Head of caudate nucleus (tissue), 42 donors: ENCODE data around the gene TNFRSF19.
A peak's percentile ranks its signal among the peaks of the same experiment; 100 is the strongest.
"Not testable (repeated sequence)": the region's sequence is repeated elsewhere in the genome, so short reads cannot be mapped to it uniquely, and the experiment has no call there.

Source experiments
- DNase-seq, 42 donors: peaks; one replicate each; pipeline versions ENCODE4 v3.0.0 to v3.0.0-alpha.2; 2020 to 2021; ENCODE audit warnings: mixed read lengths in 7 of 42
- intact Hi-C: fragments of 100-400 bp; cut with DNase I; formaldehyde crosslinking; loops from one replicate; pipeline ENCODE4 v1.15.0; 2022

Gene TNFRSF19

GRCh38 chr13:23570099-23570920 lies at the start of gene TNFRSF19:
Gene TNFRSF19 (plus strand): TSS chr13:23570412. CDS start chr13:23590184, 19,772 bp downstream.
- DNase-seq = peak in 23 of 42 donors; percentile 9 to 63 (median 30)
- intact Hi-C loops = no loop called here

- DNase-seq, intact Hi-C loops: not testable (repeated sequence)
Observed at GRCh38 chr13:23529926-23530325, 40.3 kb upstream of the TNFRSF19 start.

GRCh38 chr13:23531446-23531845 lies 38.8 kb upstream of the TNFRSF19 start:
- intact Hi-C loops = no loop called here
- no peak for DNase-seq

- intact Hi-C loops = no loop called here
- DNase-seq = no peak
Observed at GRCh38 chr13:23534090-23534489, 36.1 kb upstream of the TNFRSF19 start.

GRCh38 chr13:23541221-23541824 lies 28.9 kb upstream of the TNFRSF19 start:
- DNase-seq = no peak
- intact Hi-C loops = no loop called here

GRCh38 chr13:23544668-23545067 lies 25.5 kb upstream of the TNFRSF19 start:
- DNase-seq = no peak
- intact Hi-C loops = no loop called here

DNA sequence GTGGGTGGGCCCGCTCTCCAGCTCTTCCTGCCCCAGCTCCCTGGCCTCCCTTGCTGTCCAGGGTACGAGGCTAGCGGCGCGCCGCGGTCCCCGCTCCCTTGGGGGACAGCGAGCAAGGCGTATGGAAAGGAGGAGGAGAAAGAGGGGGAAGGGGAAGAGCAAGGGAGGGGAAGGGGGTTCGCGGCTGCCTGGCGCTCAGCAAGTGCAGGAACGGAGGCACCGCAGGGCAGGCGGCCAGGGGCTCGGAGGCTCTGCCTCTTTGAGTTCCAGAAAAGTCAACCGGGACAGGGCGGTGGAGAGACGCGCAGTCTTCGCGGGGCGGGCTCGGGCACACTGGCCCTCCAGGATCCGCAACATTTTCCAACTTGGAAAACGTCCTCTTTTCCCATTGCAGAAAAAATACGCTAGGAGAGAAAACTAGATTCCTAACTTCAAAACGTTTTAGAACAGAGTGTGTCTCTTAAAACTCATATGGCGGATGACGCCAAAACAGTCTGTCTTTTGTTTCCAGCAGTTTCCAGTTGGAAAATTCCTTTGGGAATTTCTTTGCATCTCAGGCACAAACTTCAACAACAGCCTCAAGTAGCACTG lies 23.1 kb upstream of the TNFRSF19 start:
- intact Hi-C loops = no loop called here
- DNase-seq = peak in 10 of 42 donors; percentile 9 to 34 (median 17)

- DNase-seq = no peak
- intact Hi-C loops = no loop called here
Observed at GRCh38 chr13:23549724-23550123, 20.5 kb upstream of the TNFRSF19 start.

DNA sequence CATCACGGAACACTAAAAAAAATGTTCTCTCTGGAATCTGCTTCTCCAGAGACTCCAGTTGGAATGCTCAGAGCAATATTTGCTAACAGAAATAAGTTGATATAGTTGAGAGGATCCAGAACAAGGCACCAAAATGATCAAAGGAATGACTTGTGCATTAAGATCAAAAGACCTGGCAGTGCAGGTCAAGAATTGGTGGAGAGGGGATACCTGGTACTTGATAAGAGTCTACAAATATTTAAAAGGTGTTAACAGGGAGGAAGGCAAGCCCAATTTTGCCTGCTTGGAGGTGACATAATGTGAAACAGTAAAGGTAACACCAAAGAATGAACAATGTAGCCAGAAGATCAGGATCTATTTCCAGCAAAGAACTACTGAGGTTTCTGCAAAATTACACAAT lies 20.0 kb upstream of the TNFRSF19 start:
- no peak for DNase-seq
- intact Hi-C loops = no loop called here

DNA sequence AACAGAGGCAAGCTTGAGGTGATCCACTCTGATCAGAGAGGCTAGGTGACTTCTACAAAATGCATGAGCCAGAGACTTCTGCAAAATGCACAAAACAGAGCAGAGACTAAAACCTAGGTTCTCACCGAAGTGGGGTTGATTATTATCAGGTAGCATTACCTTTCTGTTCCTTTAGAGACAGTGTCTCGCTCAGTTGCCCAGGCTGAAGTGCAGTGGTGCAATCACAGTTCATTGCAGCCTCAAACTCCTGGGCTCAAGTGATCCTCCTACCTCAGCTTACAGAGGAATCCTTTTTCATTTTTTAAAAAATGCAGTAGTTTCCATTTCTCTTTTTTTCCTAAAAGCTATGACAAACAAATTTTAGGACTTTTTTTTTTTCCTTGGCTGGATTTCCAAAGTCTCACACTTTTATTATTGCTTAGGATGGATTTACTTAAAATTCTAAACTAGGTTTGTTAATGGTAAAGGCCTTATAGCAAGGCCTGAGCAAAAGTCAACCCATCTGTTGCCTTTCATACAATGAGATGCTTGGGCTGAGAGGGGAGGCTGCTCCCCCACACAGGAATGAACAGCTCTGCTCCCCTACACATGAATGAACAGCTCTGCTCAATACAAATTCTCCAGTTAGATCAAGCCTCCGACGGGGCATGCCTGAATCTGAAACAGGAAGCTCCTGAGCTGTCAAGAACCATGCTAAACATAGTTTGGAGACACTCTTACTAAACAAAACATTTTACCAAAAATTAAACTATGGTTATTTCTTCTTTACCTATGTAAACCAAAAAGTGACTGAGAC lies 18.8 kb upstream of the TNFRSF19 start:
- intact Hi-C loops = no loop called here

GRCh38 chr13:23552171-23552570 lies 18.0 kb upstream of the TNFRSF19 start:
- intact Hi-C loops = no loop called here
- no peak for DNase-seq

More for the DNA sequence above, 18.8 kb upstream of the TNFRSF19 start:
- no peak for DNase-seq

- DNase-seq = no peak
- intact Hi-C loops = no loop called here
Observed at GRCh38 chr13:23552661-23553060, 17.6 kb upstream of the TNFRSF19 start.

DNA sequence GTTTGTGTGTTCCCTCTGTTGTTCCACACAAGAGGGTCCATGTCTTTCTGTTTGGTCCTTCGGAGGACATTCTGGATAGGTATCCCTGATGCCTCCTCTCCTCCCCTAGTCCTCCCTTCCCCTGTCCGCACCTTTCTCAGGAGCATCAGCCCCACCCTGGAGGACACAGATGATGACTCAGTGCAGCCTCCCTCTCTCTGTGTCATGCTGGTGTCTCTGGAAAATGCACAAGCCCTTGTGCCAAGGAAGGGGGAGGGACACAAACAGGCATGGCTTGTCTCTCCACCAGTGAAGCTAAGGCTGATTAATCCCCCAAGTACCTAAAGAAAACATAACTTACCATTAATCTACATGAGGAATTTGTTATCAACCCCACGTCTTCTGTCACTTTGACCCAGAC lies 16.2 kb upstream of the TNFRSF19 start:
- intact Hi-C loops = no loop called here
- DNase-seq = peak in 1 of 42 donors; percentile 36

DNA sequence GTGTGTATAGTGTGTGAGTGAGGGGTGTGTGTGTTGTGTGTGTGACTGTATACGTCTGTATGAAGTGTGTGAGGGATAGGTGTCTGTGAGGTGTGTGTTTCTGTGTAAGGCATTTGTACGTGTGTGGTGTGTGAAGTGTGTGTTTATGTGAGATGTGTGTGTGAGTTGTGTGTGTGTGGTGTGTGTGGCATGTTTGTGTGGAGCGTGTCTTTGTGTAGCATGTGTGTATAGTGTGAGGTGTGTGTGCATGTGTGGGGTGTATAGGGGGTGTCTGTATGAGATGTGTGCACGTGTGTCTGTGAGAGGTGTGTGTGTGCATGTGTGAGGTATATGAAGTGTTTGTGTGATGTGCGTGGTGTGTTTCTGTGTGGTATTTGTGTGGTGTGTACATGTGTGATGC lies 13.2 kb upstream of the TNFRSF19 start:
- no peak for DNase-seq

DNA sequence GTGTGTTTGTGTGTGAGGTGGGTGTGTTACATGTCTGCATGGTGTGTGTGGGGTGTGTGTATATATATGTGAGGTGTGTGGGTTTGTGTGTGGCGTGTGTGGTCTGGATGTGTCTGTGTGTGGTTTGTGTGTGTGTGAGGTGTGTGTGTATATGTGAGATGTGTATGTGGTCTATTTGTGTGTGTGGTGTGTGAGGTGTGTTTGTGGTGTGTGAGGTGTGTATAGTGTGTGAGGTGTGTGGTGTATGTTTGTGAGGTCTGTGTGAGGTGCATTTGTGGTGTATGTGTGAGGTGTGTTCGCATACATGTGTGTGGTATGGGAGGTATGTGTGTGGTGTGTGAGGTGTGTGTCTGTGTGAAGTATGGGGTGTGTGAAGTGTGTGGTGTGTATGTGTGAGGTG lies 12.5 kb upstream of the TNFRSF19 start:
- no peak for DNase-seq
- intact Hi-C loops = no loop called here

More for the DNA sequence above, 13.2 kb upstream of the TNFRSF19 start:
- intact Hi-C loops = no loop called here

DNA sequence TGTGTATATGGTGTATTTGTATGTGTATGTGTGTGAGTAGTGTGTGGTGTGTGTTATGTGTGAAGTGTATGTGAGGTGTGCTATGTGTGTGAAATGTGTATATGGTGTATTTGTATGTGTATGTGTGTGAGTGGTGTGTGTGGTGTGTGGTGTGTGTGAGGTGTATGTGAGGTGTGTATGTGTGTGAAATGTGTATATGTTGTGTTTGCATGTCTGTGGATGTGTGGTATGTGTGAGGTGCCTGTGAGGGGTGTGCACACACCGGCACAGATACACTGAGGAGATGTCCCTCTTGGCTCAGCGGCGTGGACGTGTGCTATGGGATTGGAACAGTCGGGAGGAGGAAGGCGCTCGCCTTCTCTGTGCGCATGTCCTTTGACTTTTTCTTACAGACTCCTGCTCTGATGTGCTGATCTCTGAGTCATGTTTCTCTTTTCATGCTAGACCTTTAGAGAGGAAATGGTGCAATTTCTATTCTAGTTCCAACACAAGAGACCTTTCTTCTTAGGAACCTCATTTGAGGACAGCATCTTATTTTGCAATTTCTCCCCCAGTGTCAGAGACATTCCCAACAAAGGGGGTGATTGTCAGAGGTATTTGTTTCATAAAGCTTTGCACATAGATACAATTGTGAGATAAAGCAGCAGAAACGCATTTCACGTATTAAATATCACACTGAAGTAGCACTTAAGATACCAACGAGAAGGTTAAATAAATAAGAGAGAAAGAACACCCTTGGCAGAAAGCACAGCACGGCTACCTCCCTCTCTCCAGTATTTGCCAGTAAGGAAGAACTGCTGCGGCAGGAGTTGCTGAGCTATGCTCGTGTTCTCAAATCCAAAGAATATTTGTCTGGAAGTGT lies 11.3 kb upstream of the TNFRSF19 start:
- intact Hi-C loops = no loop called here
- peak in 23 of 42 donors; percentile 14 to 71 (median 29) for DNase-seq

DNA sequence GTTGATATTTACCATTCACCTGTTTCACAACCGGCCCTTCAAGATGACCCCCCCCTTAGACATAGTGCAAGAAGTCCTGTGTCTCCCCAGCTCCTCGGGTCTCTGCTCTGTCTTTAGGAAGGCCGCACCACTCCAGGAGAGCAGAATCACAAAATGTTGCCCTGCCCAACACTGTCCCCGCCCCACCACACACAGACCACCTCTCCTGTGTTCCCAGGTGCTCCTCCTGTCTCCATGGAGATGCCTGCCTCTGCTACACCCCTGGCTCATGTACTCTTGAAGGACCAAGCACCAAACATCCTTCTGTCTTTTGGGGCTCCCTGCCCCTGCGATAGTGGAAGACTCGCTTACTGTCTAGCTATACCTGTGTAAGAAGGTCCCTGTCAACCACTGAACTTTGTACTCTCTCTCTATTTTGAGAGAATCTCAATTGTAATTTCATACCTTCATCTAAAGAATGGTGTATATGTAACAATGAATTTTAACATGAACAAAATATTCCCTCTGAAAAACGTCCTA lies 9.6 kb upstream of the TNFRSF19 start:
- intact Hi-C loops = no loop called here
- no peak for DNase-seq

GRCh38 chr13:23561261-23561660 lies 9.0 kb upstream of the TNFRSF19 start:
- no peak for DNase-seq
- intact Hi-C loops = no loop called here
